ENCODE data around the gene NR1D2.
"Not testable (repeated sequence)": the region's sequence is repeated elsewhere in the genome, so short reads cannot be mapped to it uniquely, and the experiment has no call there.

Gene NR1D2

DNA sequence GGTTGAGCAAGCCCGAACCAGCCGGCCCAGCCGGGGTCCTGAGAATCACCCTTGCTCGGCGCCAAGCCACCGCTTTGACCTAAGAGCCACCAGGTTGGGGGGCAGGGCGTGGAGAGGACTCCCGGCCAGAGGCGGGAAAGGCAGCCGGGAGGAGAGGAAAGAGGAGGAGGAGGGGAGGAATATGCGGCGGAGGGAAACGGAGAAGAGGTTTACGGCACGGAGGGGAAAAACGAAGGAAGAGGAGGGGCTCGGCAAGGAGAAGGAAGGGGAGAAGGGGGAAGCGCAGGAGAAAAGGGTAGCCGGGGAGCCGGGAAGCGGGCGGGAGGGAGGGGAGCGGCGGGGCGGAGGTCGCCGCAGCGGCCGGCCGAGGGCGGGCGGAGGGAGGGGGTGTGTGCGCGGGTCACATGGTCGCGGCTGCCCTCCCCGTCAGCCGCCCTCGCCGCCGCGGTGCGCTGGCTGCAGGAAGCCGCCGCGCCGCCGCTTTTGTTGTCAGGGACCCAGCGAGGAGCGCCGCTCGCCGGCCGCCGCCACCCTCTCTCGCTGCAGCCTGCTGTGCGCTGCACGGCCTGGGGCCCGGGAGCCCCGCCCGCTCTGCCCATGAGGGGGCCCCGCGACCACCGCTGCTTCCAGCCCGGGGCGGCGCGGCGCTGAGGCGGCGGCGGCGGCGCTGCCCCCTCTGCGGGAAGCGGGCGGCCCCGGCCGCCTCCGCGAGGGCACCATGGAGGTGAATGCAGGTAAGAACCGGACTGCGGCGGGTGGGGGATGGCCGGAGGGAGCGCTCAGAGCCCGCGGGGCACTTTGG, at the start of gene NR1D2:
Gene NR1D2 (plus strand): TSS at position 426 of the 802 bp plus-strand sequence. CDS start 293 bp downstream, at position 719.
- DNase-seq (ENCODE audit: low spot score), result peak; percentile 76

DNA sequence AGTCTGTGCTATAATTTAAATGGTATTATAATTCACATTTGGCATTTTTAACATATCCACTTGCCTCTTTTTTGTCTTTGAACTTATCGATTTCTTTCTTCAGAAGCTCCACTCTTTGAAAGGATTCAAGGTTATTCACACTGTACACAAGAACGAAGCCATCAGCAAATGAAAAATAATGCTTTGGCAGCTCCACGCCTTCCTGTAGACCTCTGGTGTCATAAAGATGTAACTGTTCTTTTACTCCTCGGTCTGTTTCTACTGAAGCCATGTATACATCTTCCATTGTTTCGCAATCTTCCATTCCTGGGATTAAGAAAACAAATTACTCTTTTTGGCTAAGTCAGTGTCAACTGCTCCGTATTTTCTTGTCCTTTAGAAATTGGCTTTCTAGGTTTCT, 44.3 kb upstream of the NR1D2 start:
- no peak for DNase-seq (ENCODE audit: low spot score)

GRCh38 chr3:23904545-23904944, 40.5 kb upstream of the NR1D2 start:
- no peak for DNase-seq (ENCODE audit: low spot score)

- DNase-seq (ENCODE audit: low spot score), result no peak
Measured at GRCh38 chr3:23909341-23909740, 35.7 kb upstream of the NR1D2 start.

- no peak for DNase-seq (ENCODE audit: low spot score)
Measured at GRCh38 chr3:23911397-23911796, 33.7 kb upstream of the NR1D2 start.

GRCh38 chr3:23912335-23912734, 32.8 kb upstream of the NR1D2 start:
- not testable (repeated sequence) for DNase-seq (ENCODE audit: low spot score)

DNA sequence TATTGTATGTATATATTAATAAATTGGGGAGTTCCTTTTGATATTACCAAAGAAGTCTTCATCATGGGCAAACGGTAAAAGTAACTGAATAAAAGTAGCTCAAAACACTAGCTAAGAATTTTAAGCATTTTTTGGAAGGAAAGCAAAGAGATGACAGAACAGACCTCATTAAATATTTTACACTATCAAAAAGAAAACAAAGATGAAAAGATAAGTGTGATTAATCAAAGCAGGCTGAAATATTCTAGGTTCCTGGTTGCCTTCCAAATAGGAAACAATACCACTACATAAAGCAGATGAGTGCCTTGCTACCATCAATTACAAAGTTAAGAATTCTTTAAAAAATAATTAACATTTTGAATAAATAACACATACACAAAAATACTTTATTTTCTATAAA, 31.9 kb upstream of the NR1D2 start:
- no peak for DNase-seq (ENCODE audit: low spot score)

- DNase-seq (ENCODE audit: low spot score), result no peak
Measured at GRCh38 chr3:23913873-23914743, 31.0 kb upstream of the NR1D2 start.

- no peak for DNase-seq (ENCODE audit: low spot score)
Measured at GRCh38 chr3:23915537-23916108, 29.5 kb upstream of the NR1D2 start.

- no peak for DNase-seq (ENCODE audit: low spot score)
Measured at GRCh38 chr3:23916152-23916885, 28.8 kb upstream of the NR1D2 start.

DNA sequence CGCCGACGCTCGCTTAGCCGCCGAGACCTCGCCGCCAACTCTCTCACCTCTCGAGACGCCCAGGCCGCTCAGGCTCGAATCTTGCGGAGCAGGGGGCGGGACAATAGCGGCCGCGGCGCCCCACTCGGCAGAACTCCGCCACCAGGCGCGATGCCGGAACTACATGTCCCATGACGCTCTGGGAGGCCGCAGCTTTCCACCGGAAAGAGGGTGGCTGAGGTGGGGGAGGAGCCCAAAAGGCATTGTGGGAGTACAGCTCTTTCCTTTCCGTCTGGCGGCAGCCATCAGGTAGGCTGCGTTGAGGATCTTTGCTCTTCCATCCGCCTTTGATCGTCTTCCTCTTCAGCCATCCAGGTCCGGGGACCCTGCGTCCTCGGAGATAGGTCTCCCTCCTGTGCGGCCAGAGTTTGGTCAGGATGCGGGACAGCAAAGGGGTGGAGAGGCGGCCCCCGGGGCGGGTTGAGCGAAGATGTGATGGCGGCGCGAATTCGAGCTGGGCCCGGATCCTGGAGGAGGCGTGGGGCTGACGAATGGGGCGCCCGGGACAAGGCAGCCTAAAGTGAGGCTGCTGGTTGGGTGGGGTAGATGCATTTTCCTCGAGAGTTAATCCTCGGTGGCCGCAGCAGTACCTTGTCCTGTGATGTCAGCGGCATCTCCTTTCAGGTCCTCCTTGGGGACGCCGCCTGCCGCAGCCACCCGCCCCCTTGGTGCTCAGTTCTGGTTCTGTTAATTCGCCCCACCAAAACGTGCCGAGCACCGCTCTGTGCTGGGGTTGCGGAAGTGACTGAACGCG, 28.0 kb upstream of the NR1D2 start, which contains the start of the genes NKIRAS1 and RPL15:
Gene NKIRAS1 (minus strand): TSS at position 105 of the 793 bp plus-strand sequence. CDS start 6,086 bp downstream, outside the sequence.
Gene RPL15 (plus strand): TSS at position 247 of the 793 bp plus-strand sequence. CDS start 728 bp downstream, outside the sequence.
- DNase-seq (ENCODE audit: low spot score), result peak; percentile 97

GRCh38 chr3:23917679-23918303, 27.3 kb upstream of the NR1D2 start:
- DNase-seq (ENCODE audit: low spot score), result peak; percentile 72

DNA sequence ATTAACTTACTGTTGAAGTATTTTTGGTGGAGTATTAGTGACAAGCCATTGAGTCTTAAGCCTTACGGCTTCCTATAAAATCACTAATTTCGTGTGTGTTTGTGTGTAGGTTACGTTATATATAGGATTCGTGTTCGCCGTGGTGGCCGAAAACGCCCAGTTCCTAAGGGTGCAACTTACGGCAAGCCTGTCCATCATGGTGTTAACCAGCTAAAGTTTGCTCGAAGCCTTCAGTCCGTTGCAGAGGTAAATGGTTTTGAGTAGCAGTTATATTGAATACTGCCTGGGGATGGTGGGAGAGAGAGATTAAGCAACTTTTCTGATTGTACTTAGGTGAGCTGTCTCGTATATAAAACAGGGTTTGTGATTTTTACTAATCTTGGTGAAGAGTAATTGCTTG, 26.8 kb upstream of the NR1D2 start:
- DNase-seq (ENCODE audit: low spot score), result not testable (repeated sequence)

GRCh38 chr3:23919628-23920027, 25.5 kb upstream of the NR1D2 start:
- no peak for DNase-seq (ENCODE audit: low spot score)

GRCh38 chr3:23920151-23920655, 24.9 kb upstream of the NR1D2 start:
- DNase-seq (ENCODE audit: low spot score), result no peak

DNA sequence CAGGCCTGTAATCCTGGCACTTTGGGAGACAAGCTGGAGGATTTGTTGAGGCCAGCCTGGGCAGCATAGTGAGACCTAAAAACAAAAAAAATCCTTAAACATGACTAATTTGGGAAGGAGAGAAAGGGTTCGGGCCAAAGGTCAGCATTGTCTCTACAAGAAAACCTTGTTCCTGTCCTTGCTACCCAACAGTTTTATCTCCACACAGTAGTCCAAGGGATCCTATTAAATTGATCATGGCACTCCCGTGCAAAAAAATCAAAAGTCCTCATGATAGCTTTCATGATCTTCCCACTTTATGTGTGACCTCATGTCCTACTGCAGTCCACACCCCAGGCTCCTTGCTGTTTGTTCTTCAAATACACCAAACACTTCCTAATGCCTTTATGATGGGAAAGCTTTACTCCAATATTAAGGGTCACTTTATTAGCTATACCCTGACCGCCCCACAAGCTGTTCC, 24.0 kb upstream of the NR1D2 start:
- DNase-seq (ENCODE audit: low spot score), result no peak

DNA sequence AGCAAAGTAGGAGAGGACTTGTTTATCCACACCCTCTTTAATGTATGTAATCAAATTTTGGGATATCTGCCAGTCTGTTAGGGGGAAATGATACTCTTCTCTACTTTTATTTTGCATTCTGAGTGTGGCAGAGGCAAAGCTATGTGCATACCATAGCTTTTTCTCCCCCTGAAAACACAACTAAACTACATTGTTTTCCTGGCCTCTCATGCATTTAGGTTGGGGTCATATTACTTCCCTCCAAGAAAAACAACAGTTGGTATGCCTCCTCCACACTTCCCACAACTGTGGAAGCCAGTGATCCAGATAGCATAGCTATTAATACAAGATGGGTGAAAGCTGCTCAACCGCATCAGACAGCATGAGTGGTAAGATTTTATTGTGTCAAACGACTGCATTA, 21.3 kb upstream of the NR1D2 start:
- DNase-seq (ENCODE audit: low spot score), result no peak

- DNase-seq (ENCODE audit: low spot score), result no peak
Measured at GRCh38 chr3:23926246-23926645, 18.8 kb upstream of the NR1D2 start.

- no peak for DNase-seq (ENCODE audit: low spot score)
Measured at GRCh38 chr3:23926736-23927135, 18.4 kb upstream of the NR1D2 start.

GRCh38 chr3:23928524-23928923, 16.6 kb upstream of the NR1D2 start:
- DNase-seq (ENCODE audit: low spot score), result no peak
